Pons (tissue), 1 donor: ENCODE results near the gene TLCD3B.

Experiments used
- DNase-seq: peaks from one replicate; pipeline ENCODE4 v3.0.0-alpha.2; 2016; ENCODE audit warnings: low spot score

The TLCD3B gene

DNA sequence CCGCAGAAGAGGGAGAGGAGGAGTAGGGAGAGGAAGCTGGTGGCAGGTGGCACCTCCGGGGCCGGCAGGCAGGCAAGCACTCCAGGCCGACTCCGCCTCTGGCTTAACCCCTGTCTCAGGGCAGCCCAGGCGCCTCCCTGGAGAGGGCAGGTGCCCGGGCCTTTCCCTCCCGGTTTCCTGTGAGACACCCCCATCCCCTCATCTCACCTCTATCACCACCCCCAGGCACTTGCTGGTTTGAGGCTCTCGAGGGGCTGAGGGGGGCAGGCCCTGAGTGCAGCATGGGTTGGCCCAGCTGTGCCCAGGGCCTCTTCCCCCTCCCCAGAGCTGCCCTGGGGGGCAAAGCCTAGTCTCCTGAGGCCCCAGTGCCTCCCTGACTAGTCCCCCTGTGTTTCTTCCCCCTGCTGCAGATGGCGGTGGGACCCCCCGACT is 26.2 kb downstream of the TLCD3B start:
- DNase-seq = no peak

DNA sequence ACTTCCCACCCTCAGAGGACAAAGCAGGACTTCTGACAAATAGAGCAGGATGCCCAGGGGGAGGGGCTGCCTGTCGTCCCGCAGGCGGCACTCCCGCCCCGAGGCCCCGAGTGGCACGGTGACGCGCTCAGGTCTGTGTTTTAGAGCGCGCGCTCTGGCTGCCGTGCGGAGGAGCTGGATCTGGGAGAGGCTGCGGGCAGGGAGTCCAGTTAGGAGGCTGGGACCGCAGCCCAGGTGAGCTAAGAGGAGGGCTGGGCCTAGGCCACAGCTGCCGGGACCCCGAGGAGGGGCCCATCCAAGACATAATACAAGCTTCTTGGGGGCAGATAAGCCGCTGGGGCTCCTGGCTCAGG is 26.7 kb downstream of the TLCD3B start:
- DNase-seq = no peak

DNA sequence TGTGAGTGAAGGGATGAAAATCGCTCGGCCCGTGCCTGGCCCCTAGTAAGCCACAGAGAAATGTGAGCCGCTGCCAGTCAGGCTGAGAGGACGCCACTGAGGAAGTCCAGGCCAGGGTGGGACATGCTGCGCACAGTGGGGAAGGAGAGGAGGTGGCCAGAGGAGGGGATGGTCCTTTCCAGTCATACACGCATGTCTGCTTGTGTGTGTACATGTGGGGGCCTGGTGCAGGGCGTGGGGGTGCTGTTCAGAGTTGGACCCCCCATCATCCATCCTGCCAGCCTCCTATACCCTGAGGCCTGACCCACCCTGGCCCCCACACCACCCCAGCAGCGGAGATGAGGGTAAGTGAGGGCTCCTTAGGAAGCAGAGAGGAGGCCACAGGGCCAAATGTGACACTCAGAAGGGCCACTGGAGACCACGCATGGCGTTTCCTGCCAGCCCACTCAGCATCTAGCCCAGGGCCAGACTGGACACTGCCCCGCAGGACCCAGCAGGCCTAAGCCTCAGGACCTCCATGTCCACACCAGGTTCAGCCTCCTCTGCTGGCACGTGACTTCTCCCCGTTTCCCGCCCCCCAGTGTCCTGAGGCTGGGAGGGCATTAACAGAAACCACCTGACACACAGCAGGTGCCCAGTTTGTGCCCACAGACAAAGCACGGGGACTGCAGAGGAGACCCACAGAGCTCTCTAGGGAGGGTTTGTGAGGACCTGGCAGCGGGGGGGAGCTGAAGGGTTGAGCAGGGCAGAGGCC is 27.2 kb downstream of the TLCD3B start:
- DNase-seq = no peak

DNA sequence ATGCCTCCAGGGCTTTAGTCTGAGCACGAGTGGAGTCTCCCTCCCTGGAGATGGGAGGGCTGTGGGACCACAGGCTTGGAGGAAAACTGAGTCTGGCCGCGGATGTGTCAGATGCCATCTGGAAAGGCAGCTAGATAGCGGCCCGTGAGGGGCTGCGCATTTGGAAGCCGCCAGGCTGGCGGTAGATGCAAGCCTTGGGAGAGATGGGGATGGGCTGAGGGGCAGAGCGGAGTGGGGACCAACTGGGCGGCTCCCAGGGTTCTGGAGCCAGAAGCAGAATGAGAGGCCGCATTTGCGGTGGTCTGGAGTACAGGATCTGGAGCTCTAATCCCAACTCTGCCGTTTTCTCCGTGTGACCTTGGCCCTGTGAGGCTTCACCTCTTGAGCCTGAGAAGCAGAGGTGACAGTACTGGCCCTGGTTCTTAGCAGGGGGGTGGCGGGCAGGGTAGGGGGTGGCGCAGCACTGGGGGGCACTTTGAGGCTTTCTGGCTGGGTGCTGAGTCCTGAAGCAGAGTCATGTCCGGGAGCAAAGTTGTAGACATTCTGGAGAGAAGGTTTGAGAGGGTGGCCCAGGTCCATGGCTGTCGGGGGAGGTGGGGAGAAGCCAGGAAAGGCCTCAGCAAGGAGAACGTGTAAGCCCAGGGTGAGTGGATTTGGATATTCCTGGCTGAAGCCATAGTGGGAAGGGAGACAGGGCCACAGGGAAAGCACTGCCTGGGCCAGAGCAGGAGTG is 28.3 kb downstream of the TLCD3B start:
- no peak for DNase-seq

GRCh38 chr16:30000735-30001631 is 30.1 kb downstream of the TLCD3B start:
- DNase-seq = no peak

- no peak for DNase-seq
Observed at GRCh38 chr16:29999605-30000004, 31.5 kb downstream of the TLCD3B start.

DNA sequence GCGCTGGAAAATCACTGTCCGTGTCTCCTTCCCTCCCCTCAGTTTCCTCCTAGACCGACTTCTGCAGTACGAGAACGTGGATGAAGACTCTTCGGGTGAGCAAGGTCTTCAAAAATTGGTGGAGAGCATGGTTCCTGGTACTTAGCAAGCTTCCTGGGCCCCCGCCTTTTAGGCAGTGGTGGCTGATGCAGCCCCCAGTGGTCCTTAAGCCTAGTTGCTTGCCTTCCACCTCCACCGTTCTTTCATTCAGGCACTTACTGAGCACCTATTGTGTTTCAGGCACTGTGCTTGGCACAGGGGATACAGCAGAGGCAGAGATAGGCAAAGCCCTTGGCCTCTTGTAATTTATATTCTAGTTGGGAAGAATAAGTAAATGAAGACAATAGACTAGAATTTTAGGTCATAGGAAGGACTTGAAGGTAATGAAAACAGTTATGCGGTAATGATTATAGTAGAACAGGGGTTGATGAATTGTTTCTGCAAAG is 34.3 kb downstream of the TLCD3B start:
- DNase-seq = no peak

DNA sequence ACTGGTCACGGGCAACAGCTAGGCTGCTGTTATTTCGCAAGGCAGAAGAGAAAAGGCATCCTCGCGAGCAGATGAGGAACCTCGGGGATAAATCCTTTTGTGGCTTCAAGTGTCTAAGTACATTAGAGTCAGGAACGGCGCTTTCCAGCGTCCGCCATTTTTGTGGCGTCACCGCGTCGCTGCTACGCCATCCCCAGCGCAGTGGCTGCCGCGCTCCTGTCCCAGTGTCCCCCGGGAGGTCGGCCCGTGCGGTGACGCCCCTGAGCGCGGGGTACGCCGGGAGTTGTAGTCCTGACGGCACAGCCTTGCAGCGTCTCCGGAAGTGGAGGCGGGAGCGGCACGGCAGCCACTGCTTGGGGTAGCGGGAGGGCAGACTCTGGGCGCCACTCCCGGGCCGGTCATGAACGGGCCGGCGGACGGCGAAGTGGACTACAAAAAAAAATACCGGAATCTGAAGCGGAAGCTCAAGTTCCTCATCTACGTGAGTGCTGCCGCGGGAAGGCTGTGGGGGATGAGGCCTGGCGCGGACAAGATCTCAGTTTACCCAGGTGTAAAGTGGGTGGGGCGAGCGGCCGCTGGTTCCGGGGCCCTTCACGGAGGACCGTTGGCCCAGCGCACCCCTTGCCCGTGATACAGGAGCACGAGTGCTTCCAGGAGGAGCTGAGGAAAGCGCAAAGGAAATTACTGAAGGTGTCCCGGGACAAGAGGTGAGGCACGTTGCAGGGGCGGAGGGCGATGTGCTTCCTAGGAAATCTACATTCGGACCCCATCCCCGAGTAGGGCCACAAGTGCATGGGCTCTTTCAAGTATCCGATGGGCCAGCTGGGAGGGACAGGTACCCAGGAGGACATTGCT is 34.9 kb downstream of the TLCD3B start, which contains the start of gene INO80E:
Gene INO80E (plus strand): TSS at position 331 of the 855 bp plus-strand sequence. CDS start 70 bp downstream, at position 401.
- peak; percentile 96 for DNase-seq

- peak; percentile 80 for DNase-seq
Observed at GRCh38 chr16:29995324-29995910, 35.7 kb downstream of the TLCD3B start, which contains the start of gene HIRIP3. Gene HIRIP3 (minus strand): TSS chr16:29995617. CDS start chr16:29995605, 12 bp downstream.

- DNase-seq = peak; percentile 37
Observed at GRCh38 chr16:29994600-29995323, 36.3 kb downstream of the TLCD3B start.

DNA sequence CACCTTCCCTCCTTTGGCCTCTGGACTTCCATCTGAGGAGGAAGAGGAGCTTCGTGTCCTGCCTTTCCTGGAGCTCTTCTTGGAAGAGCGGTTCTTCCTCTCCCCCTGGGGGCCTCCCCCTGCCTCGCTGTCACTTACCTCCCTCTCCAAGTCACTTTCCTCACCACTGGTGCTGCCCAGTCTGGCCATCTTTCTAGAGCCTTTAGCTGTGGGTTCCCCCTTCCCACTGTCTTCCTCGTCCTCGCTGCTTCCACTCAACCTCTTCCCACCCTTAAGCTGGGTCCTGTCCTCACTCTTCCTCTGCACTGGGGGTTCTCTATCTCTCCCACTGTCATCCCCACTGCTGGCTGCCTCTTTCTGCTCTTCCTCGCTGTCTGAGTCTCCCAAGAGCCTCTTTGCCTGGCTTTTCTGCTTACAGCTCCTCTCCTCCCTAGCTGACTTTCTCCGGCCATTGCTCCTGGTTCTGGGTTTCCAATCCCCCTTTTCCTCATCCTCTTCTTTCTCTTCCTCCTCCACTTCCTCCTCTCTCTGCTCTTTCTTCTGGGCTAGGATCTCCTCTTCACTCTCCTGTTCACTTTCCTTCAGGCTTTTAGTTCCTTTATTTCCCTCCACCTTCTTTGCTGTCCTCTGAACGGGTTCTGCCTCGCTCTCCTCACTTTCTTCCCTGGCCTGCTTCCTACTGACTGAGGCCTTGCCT is 37.0 kb downstream of the TLCD3B start:
- DNase-seq = no peak

- DNase-seq = no peak
Observed at GRCh38 chr16:29993191-29993902, 37.7 kb downstream of the TLCD3B start.

DNA sequence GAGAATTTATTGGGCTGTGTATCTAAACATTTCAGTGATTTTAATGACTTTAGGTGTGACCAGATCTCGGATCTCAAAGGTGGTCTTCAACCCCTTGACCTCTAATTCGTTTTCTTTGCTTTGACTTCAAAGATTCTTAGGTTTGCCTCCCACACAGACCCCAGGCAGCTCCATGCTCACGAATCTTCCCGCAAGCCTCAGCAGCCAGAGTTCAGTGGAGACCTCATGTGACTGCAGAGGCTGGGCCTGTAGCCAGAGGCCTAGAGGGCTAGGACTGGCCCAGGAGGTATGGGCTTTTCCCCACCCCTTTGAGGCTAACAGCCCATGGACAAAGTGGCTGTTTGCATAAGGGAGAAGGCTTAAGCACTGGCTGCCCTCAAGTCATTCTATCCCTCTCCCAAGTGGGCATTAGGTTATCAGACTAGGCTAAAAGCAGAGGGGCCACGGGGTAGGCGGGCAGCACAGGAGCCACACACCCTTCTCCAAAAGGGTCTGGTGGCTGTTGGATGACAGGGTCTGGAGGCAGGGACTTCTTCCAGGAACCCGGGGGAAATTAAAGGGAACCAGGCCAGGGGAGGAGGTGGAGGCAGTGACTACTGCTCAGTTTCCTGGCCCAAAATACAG is 38.6 kb downstream of the TLCD3B start:
- no peak for DNase-seq

- no peak for DNase-seq
Observed at GRCh38 chr16:29991571-29991904, 39.5 kb downstream of the TLCD3B start.

- no peak for DNase-seq
Observed at GRCh38 chr16:29990883-29991570, 40.0 kb downstream of the TLCD3B start.

GRCh38 chr16:29990034-29990433 is 41.0 kb downstream of the TLCD3B start:
- DNase-seq = no peak

DNA sequence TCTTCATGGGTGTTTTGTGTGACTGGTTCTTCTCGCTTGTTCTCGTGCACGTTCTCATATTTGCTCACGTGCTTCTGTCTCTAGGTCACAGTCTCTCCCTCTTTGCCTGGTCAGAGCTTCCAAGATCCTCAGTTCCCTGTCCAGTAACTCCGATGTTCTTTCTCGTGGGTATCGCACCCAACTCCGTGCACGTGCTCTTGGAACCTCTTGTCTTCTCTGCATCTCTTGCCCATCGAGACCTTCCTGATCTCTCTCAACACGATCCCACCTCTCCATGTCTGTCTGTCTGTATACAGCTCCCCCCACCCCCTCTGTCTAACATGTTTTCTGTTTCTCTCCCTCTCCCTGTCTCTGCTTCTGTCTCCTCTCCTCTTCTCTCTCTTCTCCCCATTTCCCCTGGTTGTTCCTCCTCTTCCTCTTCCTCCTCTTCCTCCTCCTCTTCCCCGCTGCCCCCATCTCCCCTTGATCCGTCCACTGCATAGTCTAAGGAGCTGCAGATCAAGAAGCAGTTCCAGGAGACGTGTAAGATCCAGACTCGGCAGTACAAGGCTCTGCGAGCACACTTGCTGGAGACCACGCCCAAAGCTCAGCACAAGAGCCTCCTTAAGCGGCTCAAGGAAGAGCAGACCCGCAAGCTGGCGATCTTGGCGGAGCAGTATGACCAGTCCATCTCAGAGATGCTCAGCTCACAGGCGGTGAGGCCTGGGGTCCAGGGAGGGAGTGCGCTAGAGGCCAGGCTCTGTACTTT is 41.8 kb downstream of the TLCD3B start:
- no peak for DNase-seq
